Measurements from ENCODE around the gene DHFR2.
A peak's percentile ranks its signal among the peaks of the same experiment; 100 is the strongest.
"Not testable (repeated sequence)": the region's sequence is repeated elsewhere in the genome, so short reads cannot be mapped to it uniquely, and the experiment has no call there.

Gene DHFR2

DNA sequence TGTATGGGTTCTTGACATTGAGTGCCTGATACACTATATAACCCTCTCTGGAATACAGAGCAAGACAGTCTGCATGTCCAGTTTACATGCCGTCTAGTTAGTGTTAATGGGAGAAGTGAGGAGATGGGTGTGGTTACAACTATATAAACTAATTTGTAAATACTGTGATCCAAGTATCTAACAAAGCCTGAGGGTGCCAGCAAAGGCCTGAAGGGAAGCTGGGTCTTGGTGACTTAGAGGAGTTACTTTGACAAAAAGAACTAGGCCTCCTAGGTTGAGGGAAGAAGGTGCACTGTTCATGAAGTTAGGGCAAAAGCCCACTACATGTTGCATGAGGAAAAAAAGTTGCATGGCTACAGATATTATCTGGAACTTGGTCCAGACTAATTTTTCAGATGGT is 2.4 kb upstream of the DHFR2 start:
- DNase-seq, result no peak

DNA sequence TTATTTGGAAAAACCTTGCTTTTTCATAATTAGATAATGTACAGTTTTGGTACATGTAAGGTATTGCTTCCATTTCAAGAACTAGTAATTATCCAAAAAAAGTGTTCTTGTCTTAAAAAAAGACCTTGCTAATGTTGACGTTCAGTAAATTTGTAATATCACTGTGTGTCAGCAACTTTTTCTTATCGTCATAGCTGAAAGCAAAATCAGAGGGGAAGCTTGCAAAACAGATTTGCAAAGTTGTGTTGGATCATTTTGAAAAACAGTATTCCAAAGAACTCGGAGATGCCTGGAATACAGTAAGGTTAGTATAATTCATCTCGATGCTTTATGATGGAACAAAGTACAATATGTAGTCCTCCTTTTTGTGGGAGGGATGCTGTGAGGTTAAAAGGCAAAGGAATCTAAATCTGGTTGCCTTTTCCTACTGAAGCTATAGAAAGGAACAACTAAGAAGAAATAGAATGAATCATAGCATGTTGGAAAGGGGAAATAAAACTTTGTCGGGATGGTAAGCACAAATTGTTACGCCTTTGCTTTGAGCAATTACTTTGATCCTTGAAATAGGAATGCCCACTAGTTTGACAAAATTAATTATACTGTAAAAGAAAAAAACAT is 1.6 kb upstream of the DHFR2 start:
- DNase-seq, result no peak

DNA sequence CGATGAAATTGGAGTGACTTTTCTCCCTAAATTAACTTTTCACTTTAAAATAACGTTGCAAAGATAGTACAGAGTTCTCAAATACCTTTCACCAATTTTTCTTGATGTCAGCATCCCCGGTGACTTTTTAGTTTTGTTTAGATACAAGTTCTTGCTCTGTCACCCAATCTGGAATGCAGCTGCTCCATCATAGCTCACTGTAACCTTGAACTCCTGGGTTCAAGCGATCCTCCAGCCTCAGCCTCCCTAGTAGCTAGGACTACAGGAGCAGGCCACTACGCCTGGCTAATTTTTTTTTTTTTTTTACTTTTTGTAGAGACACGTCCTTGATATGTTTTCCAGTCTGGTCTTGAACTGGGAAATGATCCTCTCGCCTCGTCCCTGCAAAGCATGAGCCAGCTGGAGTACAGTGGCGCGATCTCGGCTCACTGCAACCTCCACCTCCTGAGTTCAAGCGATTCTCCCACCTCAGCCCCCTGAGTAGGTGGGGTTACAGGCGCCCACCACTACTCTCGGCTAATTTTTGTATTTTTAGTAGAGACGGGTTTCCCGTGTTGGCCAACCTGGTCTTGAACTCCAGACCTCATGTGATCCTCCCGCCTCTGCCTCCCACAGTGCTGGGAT is 892 bp upstream of the DHFR2 start:
- DNase-seq, result peak; percentile 12

DNA sequence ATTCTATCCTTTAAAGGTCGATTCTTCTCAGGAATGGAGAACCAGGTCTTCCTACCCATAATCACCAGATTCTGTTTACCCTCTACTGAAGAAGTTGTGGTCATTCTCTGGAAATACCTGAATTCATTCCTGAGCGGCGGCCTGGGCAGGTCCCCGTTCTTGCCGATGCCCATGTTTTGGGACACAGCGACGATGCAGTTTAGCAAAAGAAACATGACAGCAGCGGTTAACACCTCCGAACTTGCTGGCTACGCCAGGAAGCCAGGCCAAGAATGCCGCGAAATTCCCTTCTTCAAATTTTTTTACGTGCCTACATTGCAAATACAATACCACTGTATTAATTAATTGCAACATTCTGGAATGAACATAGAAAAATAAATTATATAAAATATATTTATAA is 1.4 kb downstream of the DHFR2 start:
- DNase-seq, result no peak

DNA sequence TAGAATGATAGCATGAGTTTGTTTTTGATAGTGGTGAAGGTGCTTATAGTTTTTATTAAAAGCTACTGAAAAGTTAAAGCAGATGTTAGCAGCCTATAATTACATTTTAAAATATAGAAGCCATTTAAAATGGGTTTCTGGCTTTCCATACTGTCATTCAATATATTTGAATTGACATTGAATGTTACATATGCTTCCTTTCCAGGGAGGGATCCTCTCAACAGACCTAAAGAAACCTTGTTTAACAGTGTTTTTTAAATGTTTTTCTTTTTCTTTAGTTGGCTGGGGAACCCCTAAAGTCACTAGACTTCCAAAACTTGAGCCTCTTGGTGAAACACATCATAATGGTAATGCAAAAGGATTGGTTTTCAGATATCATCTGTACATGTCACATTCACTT is 12.2 kb downstream of the DHFR2 start:
- no peak for DNase-seq

DNA sequence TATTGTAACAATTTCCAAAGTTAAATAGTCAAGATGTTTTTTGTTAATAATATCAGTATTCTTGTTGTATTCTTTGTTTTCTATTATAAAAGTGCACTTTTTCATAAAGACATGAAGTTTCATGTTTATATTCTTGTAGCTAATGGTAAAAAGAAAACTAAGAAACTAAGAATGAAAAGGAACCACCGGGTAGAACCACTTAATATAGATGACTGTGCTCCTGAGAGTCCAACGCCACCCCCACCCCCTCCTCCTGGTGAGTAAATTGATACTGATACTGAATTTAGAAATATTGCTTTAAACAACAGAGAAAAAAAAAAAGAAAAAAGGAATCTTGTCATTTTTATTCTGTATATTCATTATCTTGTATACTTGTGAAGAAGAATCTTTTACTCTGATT is 13.4 kb downstream of the DHFR2 start:
- no peak for DNase-seq

DNA sequence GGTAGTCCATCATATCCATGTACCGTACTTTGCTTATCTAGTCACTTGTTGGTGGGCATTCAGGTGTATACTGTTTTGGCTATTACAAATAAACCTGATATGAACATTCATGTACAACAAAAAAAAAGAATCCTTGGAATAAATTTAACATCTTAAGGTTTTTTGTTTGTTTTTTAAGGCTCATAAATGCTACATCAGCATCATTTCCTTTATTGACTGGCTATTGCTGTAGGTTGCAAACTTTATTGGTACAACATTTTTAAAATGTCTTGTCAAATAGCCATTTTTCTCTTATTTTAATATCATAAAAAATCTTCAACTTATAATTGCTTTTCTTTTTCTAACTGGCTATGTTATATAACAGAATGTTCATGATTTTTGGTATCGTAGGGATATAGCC is 16.2 kb downstream of the DHFR2 start:
- DNase-seq, result no peak

DNA sequence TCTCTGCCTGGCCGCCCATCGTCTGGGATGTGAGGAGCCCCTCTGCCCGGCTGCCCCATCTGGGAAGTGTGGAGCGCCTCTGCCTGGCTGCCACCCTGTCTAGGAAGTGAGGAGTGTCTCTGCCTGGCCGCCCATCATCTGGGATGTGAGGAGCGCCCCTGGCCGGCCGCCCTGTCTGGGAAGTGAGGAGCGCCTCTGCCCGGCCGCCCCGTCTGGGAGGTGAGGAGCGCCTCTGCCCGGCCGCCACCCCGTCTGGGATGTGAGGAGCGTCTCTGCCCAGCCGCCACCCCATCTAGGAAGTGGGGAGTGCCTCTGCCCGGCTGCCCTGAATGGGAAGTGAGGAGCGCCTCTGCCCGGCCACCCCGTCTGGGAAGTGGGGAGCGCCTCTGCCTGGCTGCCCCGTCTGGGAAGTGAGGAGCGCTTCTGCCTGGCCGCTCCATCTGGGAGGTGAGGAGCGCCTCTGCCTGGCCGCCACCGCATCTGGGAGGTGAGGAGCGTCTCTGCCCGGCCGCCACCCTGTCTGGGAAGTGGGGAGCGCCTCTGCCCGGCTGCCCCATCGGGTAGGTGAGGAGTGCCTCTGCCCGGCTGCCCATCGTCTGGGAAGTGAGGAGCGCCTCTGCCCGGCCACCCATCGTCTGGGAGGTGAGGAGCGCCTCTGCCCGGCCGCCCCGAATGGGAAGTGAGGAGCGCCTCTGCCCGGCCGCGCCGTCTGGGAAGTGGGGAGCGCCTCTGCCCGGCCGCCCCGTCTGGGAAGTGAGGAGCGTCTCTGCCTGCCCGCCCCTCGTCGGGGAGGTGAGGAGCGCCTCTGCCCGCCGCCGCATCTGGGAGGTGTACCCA is 18.4 kb downstream of the DHFR2 start:
- not testable (repeated sequence) for DNase-seq

DNA sequence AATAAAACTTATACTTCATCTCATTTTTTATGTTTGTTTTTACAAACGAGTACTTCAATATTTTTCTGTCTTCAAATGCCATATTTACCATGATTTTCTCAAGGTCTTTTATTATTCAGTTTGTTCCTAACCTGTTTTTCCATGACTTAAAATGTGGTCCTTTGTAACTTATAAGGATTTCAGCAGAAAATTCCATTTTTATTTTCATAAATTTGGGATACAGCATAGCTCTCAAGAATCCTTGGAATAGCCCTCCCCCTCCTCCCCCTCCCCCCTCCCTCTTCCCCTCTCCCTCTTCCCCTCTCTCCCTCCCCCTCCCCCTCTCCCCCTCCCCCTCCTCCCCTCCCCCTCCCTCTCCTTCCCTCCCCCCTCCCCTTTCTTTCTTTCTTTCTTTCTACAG is 19.4 kb downstream of the DHFR2 start:
- DNase-seq, result no peak

DNA sequence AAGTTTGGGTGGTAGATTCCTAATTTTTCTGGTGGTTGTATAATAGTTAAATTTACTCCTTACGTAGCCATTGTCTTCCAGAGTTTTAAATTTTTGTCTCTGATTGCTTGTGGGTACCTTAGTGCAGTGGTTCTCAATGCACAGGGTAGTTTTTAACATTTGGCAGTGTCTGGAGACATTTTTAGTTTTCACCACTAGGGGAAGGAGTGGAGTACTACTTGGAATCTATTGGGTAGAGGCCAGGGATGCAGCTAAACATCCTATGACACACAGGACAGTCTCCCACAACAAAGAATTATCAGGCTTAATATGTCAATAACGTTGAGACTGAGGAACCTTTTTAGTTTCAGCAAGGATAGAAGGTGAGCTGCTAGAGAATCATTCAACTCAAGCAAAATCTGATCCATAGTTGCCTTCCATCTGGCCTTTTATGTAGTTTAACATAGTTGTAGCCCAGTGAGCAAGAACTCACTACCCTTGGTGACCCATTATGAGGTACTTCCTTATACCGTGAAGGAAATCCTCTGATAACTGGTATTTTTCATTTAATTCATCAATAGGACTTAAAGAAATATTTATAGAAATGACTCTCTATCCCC is 25.7 kb downstream of the DHFR2 start:
- peak; percentile 21 for DNase-seq

DNA sequence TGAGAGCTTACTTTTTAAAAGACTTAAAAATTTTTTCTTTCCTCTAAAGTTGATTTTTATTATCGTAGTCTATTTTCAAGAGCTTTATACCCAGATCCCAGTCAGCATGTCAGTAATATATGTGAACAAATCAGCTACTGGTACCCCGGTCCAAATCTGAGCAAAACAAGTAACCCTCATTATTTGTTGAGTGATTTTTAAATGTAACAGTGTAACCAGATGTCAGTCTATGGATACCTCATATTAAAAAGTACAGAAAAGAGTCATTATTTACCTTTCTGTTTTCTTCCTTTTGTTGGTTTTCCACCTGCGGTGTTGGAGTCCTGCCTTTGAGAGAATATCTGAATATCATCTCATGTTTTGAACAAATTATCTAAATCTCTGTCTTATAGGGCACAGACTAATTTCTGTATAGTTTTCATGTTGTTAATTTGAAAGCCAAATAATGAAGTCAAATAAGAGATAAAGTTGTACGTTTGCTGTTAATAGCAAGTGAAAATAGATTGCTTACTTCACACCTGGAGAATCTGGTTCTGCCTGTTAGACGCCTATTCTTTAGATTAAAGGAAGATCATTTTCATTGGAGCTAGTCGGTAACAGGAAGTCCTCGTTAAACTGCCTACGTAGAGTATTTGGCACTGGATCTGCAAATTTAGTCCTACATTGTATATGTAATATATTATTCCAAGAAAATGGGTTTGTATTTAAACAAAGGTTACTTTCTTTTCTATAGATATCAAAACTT is 34.5 kb downstream of the DHFR2 start, which contains the start of gene STX19:
Gene STX19, minus strand, starts transcription at position 505 of the 745 bp plus-strand sequence. CDS start 13,328 bp downstream, outside the sequence.
- no peak for DNase-seq

DNA sequence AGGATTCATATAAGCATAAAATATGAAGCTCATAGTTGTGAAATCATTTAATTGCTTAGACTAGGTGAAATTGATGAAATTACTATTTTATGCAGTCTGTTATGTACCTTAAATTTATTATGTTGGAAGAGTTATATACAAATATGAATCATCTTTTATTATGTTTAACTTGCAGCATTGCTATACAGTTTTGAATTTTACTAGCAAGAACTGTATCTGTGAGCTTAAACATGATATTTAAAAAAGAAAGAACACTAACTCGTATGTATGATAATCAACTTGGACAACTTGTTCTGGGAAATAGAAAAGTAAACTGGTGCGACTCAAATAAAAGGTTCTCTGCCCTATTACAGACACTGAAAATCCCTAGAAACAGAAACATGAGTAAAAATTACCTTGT is 36.1 kb downstream of the DHFR2 start:
- DNase-seq, result no peak

DNA sequence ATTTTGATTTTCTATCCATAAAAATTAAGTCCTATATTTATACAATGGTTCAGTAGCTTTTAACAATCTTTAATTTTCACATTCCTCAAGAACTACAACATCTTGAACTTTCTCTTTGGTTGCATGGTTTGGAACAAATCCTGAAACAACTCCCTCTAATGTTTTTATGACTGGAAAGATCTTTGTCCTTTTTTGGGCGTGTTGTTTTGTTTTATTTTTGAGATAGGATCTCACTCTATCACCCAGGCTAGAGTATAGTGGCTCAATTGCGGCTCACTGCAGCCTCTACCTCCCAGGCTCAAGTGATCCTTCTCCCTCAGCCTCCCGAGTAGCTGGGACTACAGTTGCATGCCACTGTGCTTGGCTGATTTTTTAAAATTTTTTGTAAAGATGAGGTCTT is 38.3 kb downstream of the DHFR2 start:
- no peak for DNase-seq

DNA sequence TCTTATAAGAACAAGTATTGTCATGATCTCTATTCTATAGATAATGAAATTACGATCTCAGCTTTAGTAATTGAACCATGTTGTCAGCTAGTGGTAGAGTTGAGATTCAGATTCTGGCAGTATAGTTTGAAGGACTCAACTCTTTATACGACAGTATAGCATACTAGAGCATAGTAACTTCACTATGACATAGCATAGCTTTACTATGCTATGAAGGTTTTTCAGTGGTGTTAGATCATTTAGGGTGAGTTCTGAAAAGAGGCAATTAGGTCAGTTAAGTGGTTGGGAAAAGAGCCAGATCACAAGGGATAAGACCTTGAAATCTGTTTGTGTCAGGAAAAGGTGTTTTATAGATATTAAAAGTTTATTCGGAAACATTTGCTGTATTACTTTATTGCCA is 42.4 kb downstream of the DHFR2 start:
- DNase-seq, result no peak

DNA sequence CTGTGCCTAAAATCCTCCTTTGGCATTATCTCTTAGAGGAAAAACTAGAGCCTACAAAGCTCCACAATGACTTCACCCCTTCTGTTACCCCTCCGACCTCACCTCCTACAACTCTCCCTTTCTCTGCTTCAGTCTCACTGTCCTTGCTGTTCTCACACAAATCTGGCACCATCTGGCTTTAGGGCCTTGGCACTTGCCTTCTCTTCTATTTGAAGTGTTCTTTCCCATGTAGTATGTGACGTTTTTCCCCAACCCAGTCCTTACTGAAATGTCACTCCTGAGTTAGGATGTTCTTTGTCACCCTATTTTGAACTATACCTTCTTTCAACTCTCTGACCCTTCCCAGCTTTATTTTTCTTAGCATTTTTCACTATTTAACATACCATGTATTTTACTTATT is 43.1 kb downstream of the DHFR2 start:
- DNase-seq, result no peak

DNA sequence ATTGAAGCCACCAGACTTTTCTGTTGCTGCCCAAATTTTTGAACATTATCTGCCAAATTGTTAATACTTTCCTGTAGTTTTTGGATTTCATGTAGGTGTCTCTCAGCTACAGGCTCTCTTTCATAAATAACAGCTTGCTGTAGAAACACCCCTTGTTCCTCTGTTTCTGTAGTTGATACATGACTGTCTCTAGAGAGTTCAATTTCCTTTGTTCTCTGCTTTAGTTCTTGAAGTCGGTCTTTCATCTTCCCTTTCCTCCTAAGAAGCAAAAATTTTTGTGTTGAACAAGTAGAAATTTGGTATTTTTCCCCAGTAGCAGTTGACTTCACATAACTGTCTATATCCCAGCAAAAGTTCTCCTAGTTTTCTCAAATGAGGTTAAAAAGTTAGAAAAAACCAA is 47.7 kb downstream of the DHFR2 start:
- no peak for DNase-seq

DNA sequence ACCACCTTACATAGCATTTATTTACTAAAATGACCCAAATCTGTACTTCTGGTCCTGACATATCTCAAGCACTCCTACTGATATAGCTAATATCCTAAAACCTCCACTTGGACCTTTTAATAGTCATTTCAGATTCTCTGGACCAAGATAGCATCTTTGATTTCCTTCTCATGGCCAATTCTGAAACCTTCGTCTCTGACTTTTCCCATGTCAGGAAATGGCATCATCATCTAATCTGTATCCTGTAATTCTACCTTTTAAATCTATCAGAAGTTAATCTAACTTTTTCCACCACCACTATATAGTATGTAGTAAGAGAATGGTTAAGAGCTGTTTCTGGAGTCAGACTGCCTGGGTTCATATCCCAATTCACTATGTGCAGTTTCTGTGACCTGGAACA is 50.5 kb downstream of the DHFR2 start:
- DNase-seq, result no peak

DNA sequence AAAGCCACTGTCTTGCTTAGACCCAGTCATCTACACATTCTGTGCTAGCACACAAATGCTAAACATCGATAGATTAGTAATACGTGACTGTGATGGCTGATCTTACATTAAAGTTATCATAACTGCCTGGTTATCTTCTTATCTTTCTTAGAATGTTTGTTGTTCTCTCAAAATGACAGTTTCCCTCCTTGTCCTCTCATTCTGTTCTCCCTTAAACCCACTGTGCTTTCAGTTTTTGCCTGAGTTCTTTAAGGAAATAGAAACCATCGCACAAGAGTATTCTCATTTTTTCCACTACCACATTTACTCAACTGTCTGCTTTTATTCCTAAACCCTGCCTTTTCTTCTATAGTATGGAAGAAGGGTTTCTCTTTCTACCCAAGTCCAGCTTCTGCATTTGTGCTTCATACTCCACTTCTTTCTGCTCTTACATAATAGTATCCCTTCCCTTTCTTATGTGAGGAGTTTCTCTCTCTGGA is 51.4 kb downstream of the DHFR2 start:
- no peak for DNase-seq

DNA sequence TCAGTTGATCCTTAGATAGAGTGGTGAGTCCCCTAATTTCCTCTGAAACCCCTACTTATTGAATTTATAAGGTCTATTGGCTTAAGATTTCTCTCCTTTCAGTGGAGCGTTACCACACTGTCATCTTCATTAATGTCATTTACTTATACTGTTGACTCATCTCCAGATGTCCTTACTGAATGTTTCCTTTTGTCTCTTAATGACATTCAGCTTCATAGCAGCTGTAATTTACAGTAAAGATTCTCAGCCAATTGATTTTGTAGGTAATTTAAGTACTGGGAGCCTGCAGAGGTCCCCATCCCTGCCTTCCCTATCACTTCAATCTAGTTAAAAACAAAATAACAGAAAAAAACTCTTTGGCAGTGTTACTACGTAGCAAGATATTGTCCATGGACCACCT is 53.1 kb downstream of the DHFR2 start:
- DNase-seq, result no peak

DNA sequence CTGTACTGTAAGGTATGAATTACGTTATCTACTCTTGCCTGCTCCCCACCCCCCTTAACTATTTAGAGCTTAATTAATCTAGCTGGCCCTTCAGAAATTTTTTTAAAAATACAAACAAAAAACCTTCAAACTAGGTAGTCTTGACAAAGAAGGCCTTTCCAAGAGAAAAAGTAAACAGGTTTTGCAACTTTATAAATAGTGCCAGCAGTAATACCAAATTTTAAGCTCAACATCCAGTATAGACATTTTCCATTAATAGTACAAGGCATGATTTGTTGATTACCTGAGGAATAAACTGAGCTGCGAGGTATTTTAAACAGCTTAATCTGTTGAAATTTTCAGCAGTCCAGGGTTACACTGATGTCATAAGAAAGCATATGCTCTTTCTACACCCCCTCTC is 54.5 kb downstream of the DHFR2 start:
- no peak for DNase-seq
